ENCODE results near the gene TMEM135.

Gene TMEM135

GRCh38 chr11:87251560-87251959, 213.8 kb downstream of the TMEM135 start:
- no peak for TF ChIP-seq CTCF (IDR thresholded peaks at IDR 0.05; ENCODE audit: low read depth, low read length)
- Histone ChIP-seq H3K27me3 (no peaks in the 10 kb centered on the region), H3K9me3 (no peaks in the 10 kb centered on the region; the same call in 1 of the 2 replicates), H3K36me3 (no peaks in the 10 kb centered on the region), H3K4me1 (no peaks in the 10 kb centered on the region), H3K4me3 (ENCODE audit: low read depth, low read length) (no peak overlapping the region)
- DNase-seq = no peak

- H3K9me3 ChIP-seq = no peaks in the 10 kb centered on the region
- no peaks in the 10 kb centered on the region for H3K27me3 ChIP-seq
- no peak overlapping the region for H3K4me3 ChIP-seq (ENCODE audit: low read depth, low read length)
- no peak for DNase-seq
- no peaks in the 10 kb centered on the region for H3K4me1 ChIP-seq
- H3K36me3 ChIP-seq = no peaks in the 10 kb centered on the region
- TF ChIP-seq CTCF (IDR thresholded peaks at IDR 0.05; ENCODE audit: low read depth, low read length) = no peak
Observed at GRCh38 chr11:87252869-87253268, 215.1 kb downstream of the TMEM135 start.

GRCh38 chr11:87254562-87254961, 216.8 kb downstream of the TMEM135 start:
- Histone ChIP-seq H3K4me3 (ENCODE audit: low read depth, low read length) (no peak overlapping the region), H3K27me3 (no peaks in the 10 kb centered on the region), H3K36me3 (no peaks in the 10 kb centered on the region), H3K4me1 (no peaks in the 10 kb centered on the region), H3K9me3 (no peaks in the 10 kb centered on the region)
- no peak for DNase-seq
- no peak for TF ChIP-seq CTCF (IDR thresholded peaks at IDR 0.05; ENCODE audit: low read depth, low read length)

- no peak for DNase-seq
- H3K36me3 ChIP-seq = no peaks in the 10 kb centered on the region
- H3K27me3 ChIP-seq = no peaks in the 10 kb centered on the region
- no peak overlapping the region for H3K4me3 ChIP-seq (ENCODE audit: low read depth, low read length)
- no peaks in the 10 kb centered on the region for H3K4me1 ChIP-seq
- no peak for TF ChIP-seq CTCF (IDR thresholded peaks at IDR 0.05; ENCODE audit: low read depth, low read length)
- H3K9me3 ChIP-seq = no peaks in the 10 kb centered on the region
Observed at GRCh38 chr11:87255589-87255988, 217.9 kb downstream of the TMEM135 start.

GRCh38 chr11:87256694-87257340, 219.1 kb downstream of the TMEM135 start:
- Histone ChIP-seq H3K27me3 (no peaks in the 10 kb centered on the region), H3K4me1 (no peaks in the 10 kb centered on the region), H3K4me3 (ENCODE audit: low read depth, low read length) (no peak overlapping the region), H3K9me3 (no peaks in the 10 kb centered on the region), H3K36me3 (no peaks in the 10 kb centered on the region)
- no peak for DNase-seq
- no peak for TF ChIP-seq CTCF (IDR thresholded peaks at IDR 0.05; ENCODE audit: low read depth, low read length)

- Histone ChIP-seq H3K27me3 (no peaks in the 10 kb centered on the region), H3K36me3 (no peaks in the 10 kb centered on the region), H3K4me3 (ENCODE audit: low read depth, low read length) (no peak overlapping the region), H3K4me1 (no peaks in the 10 kb centered on the region), H3K9me3 (no peaks in the 10 kb centered on the region)
- DNase-seq = no peak
- TF ChIP-seq CTCF (IDR thresholded peaks at IDR 0.05; ENCODE audit: low read depth, low read length) = no peak
Observed at GRCh38 chr11:87258171-87258833, 220.6 kb downstream of the TMEM135 start.

Data from BE2C (cell line).